GM18505 (cell line): ENCODE measurements around the gene COMMD7.
A peak's percentile ranks its signal among the peaks of the same experiment; 100 is the strongest.

Source experiments
- ATAC-seq: cut with Tn5 transposase; IDR thresholded peaks from one replicate; pipeline ENCODE4 v1.9.1; 2021; ENCODE audit not compliant: unreplicated experiment
- POLR2A ChIP-seq: IDR thresholded peaks from 4 replicates; pipeline ENCODE4 v1.6.1; 2011; ENCODE audit warnings: borderline replicate concordance; ENCODE audit not compliant: insufficient read depth, insufficient read length; ENCODE audit errors: extremely low read depth

Gene COMMD7

GRCh38 chr20:32685541-32686529, 57.4 kb downstream of the COMMD7 start:
- ATAC-seq: no peak
- TF ChIP-seq POLR2A: no peak

- no peak for ATAC-seq
- no peak for TF ChIP-seq POLR2A
These were observed 60.7 kb downstream of the COMMD7 start for GRCh38 chr20:32682508-32682987.

GRCh38 chr20:32681175-32682084, 61.8 kb downstream of the COMMD7 start:
- TF ChIP-seq POLR2A: no peak
- ATAC-seq: no peak

GRCh38 chr20:32680544-32681174, 62.6 kb downstream of the COMMD7 start:
- TF ChIP-seq POLR2A: no peak
- no peak for ATAC-seq

- no peak for TF ChIP-seq POLR2A
- ATAC-seq: no peak
These were observed 64.3 kb downstream of the COMMD7 start for GRCh38 chr20:32678948-32679347.

- no peak for TF ChIP-seq POLR2A
- no peak for ATAC-seq
These were observed 67.9 kb downstream of the COMMD7 start for GRCh38 chr20:32675223-32675975.

- TF ChIP-seq POLR2A: no peak
- no peak for ATAC-seq
These were observed 68.9 kb downstream of the COMMD7 start for GRCh38 chr20:32674362-32674789.

- TF ChIP-seq POLR2A: peak; percentile 58
- peak; percentile 50 for ATAC-seq
These were observed 70.0 kb downstream of the COMMD7 start for GRCh38 chr20:32672982-32673851.

GRCh38 chr20:32672394-32672981, 70.8 kb downstream of the COMMD7 start:
- peak; percentile 12 for ATAC-seq
- no peak for TF ChIP-seq POLR2A

GRCh38 chr20:32670773-32671455, 72.4 kb downstream of the COMMD7 start:
- TF ChIP-seq POLR2A: no peak

More at GRCh38 chr20:32670773-32671455, 72.4 kb downstream of the COMMD7 start:
- ATAC-seq: no peak
